ENCODE data around the gene CEP112.

DNA sequence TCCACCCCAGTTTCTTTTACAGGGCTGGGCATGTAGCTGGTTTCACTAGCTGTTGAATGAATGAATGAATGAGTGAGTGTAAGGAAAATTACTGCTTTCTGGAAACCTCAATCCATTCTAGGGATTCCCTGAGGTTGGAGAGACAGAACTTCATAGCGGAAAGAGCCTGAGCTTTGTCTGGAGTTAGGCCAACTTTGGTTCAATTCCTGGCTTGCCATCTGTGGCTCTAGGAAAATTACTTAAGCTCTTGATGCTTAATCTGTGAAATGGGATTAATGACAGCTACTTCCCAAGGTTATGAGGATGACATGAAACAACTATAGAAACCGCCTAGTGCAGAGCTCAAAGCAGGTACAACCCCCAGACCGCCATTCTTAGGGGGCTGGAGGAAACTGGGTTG, 554.1 kb downstream of the CEP112 start:
- TF ChIP-seq TAF1 (IDR thresholded peaks at IDR 0.05; ENCODE audit: low read depth, low read length): no peak
- no peak for TF ChIP-seq POLR2AphosphoS5 (IDR thresholded peaks at IDR 0.05; ENCODE audit: low read depth, low read length)
- no peak for TF ChIP-seq POLR2A (IDR thresholded peaks at IDR 0.05; ENCODE audit: low read depth, low read length)
- TF ChIP-seq PAX5 (IDR thresholded peaks at IDR 0.05; ENCODE audit: insufficient read depth, low read length, severe bottlenecking): no peak
- TF ChIP-seq SPI1 (IDR thresholded peaks at IDR 0.05; ENCODE audit: low read depth, low read length): no peak

Measured in GM12891 (cell line).